HG03432 (cell line): ENCODE results near the gene SMYD4.
"Not testable (repeated sequence)": the region's sequence is repeated elsewhere in the genome, so short reads cannot be mapped to it uniquely, and the experiment has no call there.

Source experiments
- ATAC-seq: cut with Tn5 transposase; IDR thresholded peaks from one replicate; pipeline ENCODE4 v1.9.1; 2021; ENCODE audit warnings: mild to moderate bottlenecking, moderate library complexity; ENCODE audit not compliant: unreplicated experiment

SMYD4 gene

DNA sequence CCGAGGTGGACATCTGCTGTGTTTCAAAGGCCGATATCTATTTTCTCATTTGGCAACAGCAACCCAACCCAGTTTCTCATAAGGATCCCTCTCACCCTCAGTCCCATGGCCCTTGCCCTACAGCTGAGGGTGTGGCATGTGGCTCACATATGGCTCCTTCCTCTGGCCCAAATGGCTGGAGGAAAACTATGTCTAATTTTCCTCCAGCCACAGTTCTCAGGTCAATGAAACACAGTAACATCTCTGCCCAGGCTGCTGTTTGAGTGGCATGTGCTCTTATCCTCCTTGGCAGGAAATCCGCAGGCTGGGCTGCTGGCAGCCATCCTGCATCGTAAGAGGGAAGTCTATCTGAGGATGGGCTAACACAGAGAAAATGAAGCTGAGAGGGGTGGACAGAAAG lies 43.8 kb downstream of the SMYD4 start:
- ATAC-seq = no peak

DNA sequence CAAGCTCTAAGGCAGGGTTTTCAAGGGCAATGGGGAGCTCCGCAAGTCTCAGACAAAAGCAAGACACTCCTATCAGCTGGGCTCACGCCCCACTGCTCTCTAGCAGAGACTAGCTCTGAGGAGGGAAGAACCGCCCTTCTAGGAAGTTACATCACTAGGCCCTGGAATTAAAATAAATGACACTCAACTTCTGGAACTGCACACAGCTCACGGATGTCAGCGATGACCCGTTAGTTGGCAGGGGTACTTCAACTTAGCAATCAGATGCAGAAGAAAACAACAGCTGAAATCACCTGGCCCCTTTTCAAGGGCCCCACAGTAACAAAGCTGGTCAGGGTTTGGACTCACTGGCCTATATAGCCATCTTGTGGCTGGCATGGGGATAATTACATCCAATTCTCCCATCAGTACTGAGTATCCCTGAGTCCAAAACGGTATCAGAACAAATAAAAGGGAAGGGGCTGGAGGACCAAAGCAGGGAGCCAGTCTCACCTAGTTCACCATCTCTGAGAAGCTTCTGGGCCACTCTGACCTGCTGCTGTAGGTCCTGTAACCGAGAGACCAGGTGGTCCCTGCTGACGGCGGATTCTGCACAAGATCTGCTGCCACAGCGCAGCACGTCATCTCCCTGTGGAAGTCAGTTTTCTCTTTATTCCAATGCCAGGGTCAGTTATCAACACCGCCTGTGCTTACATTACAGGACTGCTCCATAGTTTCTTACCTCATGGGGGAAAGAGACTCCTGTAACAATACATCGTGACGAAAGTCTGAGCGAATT lies 45.7 kb downstream of the SMYD4 start:
- ATAC-seq = no peak

DNA sequence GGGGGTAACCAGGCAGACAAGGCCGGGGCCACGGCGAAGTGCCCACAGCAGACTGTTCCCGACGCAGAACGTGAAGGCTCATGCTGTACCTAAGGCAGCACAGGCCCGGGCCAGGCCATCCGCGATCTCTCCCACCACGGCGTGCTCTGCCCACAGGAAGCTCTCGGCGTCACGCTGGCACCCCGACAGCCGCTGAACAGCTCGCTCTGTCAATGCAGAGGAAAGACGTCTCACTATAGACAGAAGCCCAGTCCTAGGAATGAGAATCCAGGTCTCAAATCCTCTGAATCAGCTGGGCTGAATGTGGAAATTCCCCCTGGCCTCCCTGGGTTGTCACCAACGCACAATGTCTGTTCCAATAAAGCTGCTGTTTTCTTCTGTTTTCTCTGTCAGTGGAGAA lies 46.4 kb downstream of the SMYD4 start:
- ATAC-seq = no peak

DNA sequence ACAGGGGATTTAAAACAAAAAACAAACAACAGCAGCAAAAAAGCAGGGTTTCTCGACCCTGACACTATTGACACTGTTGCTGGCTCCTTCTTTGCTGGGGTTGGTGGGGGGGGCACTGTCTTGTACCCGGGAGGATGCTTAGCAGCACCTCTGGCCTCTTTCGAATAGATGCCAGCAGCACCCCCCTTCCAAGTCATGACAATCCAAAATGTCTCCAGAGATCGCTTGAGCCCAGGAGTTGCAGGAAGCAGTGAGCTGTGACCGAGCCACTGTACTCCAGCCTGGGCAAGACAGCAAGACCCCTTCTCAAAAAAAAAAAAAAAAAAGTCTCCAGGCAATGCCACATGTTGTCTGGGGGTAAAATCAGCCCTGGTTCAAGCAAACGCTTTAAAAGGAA lies 47.5 kb downstream of the SMYD4 start:
- no peak for ATAC-seq

DNA sequence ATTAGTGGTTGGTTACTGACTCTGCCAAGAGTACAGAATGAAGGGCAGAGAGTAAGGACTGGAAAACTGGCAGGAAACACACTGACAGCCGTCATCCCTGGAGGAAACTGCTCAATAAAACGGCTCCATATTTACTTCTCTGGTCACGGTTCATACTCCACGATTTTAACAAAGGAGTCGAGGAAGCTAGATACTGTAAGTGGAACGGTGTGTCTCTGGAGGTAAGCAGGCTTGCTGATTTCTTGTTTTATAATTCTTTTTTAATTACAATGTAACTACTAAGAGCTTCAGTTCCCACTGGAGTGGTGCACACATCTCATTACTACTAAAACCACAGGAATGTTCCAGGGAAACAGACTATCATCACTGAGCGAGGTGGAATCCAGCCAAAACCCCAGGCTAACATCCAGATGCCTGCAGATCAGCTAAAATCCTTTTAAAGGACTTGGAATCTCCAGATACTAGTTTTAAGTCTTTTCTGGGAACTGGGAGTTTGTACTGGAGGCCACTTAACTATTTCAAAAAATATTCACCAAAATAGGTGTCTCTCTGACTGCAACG lies 50.1 kb downstream of the SMYD4 start:
- no peak for ATAC-seq

DNA sequence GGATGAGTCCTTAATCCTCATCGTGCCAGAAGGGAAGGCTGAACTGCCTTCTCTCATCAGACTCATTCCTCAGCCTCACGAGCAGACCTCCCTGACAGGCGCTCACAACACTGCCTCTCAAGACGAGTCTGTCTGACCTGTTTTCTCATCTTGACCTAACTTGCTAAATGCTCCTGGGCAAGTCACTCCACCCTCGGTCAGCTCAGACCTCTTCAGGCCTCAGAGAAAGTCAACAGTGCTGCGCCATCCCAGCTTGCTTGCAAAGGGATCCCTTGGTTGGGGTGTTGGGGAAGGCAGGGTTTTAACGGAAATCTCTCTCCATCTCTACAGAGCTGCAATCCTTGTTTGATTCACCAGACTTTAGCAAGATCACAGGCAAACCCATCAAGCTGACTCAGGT lies 52.8 kb downstream of the SMYD4 start:
- ATAC-seq = no peak

DNA sequence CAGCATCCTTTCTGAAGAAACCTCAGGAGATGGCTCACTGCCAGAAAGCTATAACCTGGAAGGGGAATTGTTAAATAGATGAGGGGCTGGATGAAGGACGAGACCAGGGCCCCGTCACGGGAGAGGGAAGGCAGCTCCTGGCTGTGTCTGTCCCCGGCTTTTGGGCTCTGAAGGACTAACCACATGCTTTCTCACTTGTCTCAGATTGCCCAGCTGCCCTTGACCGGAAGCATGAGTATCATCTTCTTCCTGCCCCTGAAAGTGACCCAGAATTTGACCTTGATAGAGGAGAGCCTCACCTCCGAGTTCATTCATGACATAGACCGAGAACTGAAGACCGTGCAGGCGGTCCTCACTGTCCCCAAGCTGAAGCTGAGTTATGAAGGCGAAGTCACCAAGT lies 53.4 kb downstream of the SMYD4 start:
- no peak for ATAC-seq

DNA sequence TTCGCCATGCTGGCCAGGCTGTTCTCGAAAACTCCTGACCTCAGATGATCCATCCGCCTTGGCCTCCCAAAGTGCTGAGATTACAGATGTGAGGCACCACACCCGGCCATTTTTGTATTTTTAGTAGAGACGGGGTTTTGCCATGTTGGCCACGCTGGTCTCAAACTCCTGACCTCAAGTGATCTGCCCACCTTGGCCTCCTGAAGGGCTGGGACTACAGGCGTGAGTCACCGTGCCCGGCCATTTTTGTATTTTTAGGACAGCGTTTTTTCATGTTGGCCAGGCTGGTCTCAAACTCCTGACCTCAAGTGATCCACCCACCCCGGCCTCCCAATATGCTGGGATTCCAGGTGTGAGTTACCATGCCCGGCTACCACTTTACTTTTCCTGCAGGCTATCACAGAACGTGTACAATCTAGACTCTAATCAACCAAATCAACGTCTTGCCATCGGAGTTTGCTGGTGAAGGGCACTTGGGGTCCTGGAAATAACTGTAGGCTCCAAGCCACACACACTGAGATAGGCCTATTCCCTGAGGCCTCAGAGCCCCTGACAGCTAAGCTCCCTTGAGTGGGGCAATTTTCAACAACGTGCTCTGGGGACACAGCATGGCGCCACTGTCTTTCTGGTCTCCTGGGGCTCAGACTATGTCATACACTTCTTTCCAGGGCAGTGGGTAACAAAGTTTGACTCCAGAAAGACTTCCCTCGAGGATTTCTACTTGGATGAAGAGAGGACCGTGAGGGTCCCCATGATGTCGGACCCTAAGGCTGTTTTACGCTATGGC lies 55.1 kb downstream of the SMYD4 start:
- no peak for ATAC-seq

DNA sequence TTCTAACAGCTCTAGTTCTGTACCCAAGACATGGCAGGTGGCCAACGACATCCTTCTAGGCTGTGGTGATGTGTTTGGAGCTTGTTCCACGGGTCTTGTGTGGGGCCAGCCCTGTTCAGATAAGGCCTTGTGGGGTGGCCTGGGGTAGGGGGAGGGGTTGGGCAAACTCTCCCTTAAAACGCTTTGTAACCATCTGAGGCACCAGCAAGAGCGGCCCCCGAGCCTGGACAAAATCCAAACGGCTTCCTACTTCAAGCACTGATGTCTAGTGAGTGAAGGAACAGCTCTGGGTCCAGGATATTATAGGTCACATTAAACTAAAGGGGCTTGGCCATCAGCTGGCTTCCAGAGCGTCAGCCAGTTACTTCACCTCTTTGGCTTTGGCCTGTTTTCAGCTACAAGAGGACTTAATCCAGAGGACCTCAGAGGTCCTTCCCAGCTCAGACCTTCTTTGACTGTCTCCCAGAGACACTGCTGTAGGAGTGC lies 56.0 kb downstream of the SMYD4 start:
- no peak for ATAC-seq

DNA sequence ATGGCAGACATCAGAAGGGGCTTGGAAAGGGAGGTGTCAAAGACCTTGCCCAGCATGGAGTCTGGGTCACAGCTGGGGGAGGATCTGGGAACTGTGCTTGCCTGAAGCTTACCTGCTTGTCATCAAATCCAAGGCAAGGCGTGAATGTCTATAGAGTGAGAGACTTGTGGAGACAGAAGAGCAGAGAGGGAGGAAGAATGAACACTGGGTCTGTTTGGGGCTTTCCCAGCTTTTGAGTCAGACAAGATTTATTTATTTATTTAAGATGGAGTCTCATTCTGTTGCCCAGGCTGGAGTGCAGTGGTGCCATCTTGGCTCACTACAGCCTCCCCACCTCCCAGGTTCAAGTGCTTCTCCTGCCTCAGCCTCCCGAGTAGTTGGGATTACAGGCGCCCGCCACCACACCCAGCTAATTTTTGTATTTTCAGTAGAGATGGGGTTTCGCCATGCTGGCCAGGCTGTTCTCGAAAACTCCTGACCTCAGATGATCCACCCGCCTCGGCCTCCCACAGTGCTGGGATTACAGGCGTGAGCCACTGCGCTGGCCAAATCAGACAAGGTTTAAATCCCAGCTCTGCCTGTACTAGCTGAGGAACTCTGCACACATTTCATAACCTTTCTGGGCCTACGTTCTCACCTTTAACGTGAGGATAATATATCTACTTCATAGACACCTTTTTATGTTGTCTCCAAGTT lies 56.6 kb downstream of the SMYD4 start:
- ATAC-seq = not testable (repeated sequence)

DNA sequence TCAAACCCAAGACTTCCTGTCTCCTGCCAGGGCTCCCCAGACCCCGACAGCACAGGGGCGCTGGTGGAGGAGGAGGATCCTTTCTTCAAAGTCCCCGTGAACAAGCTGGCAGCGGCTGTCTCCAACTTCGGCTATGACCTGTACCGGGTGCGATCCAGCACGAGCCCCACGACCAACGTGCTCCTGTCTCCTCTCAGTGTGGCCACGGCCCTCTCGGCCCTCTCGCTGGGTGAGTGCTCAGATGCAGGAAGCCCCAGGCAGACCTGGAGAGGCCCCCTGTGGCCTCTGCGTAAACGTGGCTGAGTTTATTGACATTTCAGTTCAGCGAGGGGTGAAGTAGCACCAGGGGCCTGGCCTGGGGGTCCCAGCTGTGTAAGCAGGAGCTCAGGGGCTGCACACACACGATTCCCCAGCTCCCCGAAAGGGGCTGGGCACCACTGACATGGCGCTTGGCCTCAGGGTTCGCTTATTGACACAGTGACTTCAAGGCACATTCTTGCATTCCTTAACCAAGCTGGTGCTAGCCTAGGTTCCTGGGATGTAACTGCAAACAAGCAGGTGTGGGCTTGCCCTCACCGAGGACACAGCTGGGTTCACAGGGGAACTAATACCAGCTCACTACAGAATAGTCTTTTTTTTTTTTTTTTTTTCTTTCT lies 59.8 kb downstream of the SMYD4 start:
- ATAC-seq = no peak

DNA sequence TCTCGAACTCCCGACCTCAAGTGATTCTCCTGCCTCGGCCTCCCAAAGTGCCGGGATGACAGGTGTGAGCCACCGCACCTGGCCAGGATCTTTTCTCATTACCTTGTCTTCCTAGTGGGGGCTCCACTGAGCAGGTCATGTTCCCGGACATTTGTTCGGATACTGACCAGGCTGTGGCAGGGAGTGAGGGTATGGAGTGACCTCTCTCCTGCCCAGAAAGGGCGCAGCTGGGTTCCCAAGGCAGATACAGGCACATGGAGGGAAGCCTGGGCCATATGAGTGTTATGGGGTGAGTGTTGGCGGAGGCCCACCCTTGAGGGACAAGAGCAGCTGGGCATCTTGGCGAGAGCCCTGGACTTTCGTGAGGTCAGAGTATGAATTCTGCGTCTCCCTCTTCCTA lies 62.3 kb downstream of the SMYD4 start:
- ATAC-seq = no peak

DNA sequence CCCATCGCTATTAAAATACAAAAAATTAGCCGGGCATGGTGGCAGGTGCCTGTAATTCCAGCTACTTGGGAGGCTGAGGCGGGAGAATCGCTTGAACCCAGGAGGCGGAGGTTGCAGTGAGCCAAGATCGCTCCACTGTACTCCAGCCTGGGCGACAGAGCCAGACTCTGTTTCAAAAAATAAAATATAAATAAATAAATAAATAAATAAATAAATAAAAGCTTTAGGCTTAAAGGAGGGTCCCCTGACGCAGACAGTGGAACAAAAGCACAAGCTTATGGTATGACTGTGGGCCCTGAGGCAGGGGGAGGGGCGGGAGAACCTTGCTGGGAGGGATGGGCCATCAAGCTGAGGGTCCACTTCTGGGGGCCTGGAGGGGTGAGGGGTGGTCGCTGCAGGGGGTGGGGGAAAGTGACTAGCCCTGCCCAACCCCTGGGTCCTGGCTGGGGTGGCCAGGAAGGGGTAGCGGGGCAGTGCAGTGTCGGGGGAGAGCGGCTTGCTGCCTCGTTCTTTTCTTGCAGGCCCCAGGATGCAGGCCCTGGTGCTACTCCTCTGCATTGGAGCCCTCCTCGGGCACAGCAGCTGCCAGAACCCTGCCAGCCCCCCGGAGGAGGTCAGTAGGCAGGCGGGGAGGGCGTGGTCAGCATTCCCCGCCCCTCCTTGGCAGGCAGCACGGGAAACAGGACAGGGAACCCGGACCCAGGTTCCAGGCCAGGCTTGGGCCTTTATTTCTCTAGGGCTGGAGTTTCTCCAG lies 63.1 kb downstream of the SMYD4 start:
- ATAC-seq = no peak

DNA sequence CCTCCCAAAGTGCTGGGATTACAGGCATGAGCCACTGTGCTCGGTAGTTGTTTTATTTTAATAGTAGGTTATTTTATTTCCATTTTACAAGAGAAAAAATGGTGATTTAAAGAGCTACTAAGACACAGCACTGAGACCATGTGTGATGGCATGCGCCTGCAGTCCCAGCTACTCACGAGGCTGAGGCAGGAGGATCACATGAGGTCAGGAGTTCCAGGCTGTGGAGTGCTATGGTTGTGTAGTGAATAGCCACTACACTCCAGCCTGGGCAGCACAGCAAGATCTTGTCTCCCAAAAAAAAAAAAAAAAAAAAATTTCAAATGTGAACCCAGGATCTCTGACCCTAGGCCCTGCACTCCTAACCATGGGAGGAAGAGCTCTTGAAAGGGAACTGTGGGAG lies 64.1 kb downstream of the SMYD4 start:
- ATAC-seq = no peak

DNA sequence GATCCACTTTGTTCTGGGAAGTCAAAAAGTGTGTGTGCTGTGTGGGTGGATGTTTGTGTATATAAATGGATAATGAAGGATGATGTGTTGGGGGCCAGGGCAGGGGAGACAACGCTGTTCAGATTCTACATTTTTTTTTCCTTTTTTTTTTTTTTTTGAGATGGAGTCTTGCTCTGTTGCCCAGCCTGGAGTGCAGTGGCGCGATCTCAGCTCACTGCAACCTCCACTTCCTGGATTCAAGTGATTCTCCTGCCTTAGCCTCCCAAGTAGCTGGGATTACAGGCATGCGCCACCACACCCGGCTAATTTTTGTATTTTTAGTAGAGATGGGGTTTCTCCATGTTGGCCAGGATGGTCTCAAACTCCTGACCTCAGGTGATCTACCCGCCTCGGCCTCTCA lies 65.0 kb downstream of the SMYD4 start:
- not testable (repeated sequence) for ATAC-seq

DNA sequence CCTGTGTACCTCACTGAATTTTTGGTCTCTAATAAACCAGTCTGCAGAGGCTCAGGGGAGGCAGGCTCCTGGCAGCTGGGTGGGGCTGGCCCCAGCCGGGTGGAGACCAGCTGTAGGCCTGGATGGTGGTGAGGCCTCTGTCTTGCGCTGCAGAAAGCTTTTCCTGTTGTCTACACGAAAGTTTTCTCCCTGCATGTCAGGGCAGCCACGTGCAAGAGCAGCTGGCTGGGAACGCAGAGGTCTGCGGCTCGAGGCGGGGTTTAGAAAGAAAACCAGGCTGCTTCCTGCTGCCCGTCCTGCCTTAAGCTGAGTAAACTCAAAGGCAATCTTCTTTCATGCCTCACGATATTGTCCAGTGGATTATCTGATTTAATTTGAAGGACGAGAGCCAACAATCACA lies 65.4 kb downstream of the SMYD4 start:
- no peak for ATAC-seq

DNA sequence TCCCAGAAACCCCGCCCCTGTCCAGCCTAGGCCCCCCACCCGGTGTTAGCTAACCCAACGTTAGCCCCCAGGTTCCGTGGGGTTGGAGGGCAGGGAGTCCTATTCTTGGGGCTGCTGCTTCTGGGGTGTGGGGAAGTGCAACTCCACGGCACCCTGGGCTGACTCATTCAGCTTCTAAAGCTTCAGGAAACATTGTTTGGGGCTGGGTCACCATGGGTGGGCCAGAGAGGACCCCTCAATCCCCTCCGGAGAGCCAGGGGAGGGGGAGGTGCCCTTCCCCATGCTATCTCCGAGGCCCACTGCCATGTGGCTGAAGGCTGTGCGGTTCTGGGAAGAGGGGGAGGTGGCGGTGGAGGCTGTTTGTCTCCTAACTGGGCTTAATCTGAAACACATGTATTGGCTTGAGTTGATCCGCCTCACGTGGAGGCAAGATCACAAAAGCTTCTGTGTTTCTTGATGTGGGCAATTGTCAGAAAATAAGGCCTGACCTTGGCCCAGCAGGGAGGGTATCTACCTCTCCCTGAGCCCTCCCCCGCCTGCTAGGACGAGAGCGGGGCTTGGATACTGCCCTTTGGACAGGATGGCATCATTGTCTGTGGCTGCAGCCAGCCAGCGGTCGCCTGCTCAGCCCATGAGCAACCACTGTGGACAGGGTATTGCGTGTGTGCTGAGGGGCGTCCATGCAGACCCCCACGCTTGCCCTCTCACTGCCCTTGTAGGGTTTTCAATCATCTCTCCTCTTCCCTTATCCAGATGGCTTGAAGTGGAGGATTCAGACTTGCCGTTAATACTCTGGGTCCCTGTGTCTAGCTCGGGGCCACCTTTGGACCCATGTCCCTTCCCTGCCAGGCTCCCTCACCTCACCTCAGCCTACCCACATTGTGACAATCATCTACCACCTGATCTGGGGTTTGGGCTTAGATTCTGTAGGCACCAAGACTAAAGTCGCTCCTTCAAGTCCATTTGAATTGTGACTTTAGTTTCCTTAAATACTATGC lies 66.5 kb downstream of the SMYD4 start:
- no peak for ATAC-seq

DNA sequence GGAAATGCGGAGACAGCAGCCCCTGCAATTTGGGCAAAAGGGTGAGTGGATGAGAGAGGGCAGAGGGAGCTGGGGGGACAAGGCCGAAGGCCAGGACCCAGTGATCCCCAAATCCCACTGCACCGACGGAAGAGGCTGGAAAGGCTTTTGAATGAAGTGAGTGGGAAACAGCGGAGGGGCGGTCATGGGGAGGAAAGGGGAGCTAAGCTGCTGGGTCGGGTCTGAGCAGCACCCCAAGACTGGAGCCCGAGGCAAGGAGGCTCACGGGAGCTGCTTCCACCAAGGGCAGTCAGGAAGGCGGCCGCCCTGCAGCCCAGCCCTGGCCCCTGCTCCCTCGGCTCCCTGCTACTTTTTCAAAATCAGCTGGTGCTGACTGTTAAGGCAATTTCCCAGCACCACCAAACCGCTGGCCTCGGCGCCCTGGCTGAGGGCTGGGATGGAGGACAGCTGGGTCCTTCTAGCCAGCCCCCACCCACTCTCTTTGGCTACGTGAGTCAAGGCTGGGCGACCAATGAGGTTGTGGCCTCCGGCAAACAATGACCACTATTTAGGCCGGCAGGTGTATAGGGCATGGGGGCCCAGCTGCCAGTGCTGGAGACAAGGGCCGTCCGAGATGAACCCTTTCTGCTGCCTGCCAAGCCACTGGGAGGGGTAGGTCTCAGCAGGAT lies 67.3 kb downstream of the SMYD4 start:
- ATAC-seq = no peak
